HG02970 (cell line): ENCODE data around the gene PID1.

Experiments
- ATAC-seq: cut with Tn5 transposase; IDR thresholded peaks from one replicate; pipeline ENCODE4 v1.9.1; 2021; ENCODE audit warnings: mild to moderate bottlenecking, moderate library complexity, moderate number of reproducible peaks; ENCODE audit not compliant: unreplicated experiment, low FRiP score

PID1 gene

DNA sequence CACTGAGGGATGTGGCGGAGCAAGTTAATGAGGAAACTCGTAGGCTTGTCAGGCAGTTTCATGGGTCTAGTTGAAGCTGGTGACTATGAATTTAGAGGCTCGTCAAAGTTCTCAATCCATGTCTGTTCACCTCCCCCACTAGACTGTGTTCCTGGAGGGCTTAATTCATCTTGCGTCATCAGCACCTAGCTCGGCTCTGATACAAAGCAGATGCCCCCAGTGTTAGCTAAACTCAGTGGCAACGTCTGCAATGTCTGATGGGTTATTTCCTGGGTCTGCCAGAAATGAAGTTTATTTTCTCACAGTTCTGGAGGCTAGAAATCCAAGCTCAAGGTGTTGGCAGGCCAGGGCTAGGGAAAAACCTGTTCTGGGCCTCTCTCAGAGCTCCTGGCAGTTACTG lies 140.6 kb downstream of the PID1 start:
- no peak for ATAC-seq

DNA sequence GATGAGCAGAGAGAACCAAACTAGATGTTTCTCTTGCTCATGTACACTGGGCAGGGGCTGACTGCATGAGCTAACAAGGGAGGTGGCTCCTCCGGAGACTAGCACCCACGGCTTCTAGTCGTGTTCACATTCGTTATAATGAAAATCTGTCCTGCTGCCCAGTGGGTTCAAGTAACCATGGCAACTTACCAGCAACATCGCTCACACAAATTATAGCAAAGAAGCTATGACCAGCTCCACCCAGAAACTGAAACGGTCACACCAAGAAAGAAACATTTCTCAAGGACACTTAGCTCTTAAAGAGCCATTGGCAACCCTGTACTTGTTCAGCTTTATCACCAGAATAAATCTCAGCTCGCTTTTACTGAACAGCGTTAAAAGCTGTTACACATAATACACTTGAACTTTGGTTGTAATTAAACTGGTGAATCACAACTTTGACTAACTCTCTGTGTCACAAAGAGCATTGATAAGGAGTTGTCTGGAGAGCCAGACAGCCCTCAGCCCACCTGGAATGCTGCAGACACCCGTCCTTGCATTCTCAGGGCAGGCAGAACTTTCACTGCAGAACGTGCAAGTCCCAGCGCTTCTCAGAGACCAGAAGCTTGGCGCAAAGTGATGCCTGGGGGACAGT lies 141.2 kb downstream of the PID1 start:
- no peak for ATAC-seq

DNA sequence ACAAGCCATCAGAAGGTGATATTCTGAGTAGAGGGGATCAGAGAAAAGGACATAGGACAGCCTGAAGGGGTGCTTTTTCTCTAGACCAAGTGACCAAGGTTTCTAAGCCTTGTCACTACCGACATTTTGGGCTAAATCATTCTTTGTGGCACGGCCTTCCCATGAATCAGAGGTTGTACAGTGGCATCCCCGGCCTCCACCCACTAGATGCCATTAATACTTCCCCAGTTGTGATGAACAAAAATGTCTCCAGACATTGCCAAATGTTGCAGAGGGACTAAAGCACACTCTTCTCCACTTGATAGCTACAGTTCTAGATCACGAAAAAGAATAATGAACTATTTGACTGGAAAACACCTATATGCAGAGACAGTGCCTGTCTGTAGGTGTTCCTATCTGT lies 143.6 kb downstream of the PID1 start:
- no peak for ATAC-seq

DNA sequence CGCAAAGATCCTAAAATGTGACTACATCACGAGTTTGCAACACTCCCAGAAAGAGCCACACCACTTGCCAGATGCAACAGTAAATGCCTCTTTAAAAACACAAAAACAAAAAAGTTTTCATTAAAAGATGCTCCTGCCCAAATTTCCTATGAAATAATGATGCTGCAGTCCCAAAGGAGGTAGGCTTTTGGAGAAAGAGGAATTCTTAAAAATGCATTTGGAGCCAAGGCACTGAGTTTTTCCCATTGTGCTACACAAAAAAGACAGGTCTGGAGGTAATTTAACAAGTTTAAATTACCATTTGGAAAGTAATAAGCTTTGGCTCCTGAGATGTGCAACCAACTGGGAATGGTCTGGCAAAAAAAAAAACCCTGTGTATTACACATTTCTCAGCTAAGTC lies 145.0 kb downstream of the PID1 start:
- no peak for ATAC-seq

DNA sequence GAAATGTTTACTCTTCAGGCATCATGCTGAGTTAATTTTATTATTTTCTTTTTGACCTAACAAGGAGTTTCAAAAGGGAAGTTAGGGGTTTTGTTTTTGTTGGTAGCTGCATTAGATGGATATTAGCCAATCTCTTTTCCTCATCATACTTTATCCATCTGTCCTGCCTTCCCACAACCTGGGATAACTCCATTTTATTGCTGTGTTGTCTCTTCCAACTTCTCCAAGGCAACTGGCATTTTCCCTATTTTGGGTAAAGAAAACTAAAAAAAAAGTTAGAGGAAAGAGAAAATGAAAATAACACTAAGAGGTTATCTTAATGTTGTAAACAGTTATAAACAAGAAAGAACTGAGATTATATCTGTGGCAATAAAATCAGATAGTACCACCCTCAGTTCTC lies 147.0 kb downstream of the PID1 start:
- ATAC-seq = no peak

DNA sequence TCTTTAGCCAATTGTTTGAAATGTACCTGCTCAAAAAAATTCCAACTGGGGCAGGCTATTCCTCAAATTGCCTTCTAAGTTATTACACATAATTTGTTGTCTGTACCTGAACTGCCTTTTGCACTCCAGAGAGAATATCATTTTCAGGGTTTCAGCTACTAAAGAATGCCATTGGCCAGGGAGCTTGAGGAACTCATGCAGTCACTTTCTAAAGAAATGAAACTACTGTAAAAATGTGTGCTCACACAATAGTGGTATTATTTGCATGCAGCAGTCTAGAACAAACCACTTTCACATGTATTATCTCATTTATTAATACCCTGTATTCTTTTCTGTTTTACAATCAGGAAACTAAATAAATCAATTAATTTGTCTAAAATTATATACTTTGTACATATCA lies 152.2 kb downstream of the PID1 start:
- no peak for ATAC-seq

DNA sequence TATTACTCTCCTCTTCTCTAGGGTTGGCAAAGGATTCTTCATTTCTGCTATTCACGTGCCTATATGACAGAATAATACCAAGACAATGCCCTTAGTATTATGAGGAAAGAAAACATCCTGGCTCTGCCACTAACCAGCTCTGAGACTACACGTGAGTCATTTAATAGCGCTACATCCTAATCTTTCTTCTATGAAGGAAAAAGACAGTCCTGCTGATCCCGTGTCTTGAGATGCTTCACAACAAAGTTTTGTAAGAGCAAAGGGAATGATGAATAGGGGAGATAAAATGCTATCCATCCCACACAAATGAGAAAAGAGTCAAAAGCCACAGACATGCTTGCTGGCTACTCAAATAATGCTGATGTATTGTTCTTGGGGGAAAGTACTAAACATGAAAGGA lies 152.8 kb downstream of the PID1 start:
- no peak for ATAC-seq

DNA sequence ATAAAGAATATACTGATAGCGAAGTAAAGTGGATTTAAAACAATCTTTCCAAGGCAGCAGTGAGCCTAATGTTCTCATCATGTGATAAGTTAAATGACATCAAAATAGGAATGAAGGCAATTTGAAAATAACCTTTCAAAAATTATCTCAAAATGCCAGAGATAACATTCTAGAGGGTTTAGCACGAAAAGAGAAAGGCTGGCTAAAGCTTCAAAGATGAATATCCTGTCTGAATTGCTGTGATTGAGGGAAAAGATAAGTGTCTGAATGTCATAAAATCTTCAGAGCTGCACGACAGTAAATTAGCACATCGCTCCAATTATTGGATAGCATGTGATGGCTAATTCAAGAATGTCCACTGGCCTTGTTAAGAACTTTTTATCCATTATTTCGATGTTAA lies 159.3 kb downstream of the PID1 start:
- ATAC-seq = no peak

DNA sequence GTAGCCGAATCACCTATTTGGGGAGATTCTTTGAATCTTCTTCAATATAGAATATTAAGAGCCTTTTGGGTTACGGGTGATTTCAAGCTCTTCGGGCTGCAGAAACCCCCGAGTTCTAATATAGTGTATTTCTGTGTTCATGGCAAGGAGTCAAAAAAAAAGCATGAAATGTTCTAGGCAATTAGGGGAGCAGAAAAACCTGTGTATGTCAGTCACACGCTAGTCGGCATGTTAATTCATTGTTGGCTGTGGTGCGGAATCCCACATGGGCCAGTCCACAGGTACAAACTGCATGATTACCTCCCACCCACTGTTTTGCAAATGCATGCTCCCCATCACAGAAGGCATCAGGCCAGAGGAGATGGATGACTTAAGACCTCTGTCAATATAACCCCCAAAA lies 161.9 kb downstream of the PID1 start:
- no peak for ATAC-seq

DNA sequence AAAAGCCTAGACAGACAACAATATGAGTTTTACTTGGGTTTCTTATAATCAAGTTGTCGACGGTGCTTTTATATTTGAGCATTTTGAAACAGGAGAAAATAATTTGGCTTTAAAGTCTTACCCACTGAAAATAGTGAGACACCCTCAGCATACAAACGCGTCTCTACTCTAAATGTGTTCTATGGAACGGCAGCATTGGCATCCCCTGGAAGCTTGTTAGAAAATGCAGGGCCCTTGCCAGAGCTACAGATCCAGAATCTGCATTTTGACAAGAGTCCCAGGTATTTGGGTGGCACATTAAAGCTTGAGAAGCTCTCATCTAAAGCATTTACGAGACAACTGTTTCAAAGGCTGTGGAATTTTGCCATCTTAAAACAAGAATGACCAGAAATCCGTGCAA lies 163.5 kb downstream of the PID1 start:
- ATAC-seq = no peak

DNA sequence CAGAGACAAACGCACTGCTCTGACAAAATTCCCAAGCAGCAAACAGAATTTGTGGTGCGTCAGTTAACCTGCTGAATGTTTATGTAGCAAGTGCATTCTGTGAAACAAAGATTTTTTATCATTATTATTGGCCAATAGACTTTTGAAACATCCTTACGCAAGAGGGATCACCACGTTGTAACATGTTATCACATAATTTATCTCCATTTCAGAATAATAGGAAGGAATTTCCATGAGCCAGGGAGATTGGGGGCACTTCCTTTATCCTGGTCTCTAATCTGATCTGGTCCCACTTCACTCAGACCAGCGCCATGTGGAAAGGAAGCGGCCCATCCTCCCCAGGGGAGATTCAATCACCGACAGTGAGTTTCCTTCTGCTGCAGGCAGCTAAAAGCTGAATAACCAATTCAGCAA lies 166.1 kb downstream of the PID1 start:
- ATAC-seq = no peak

DNA sequence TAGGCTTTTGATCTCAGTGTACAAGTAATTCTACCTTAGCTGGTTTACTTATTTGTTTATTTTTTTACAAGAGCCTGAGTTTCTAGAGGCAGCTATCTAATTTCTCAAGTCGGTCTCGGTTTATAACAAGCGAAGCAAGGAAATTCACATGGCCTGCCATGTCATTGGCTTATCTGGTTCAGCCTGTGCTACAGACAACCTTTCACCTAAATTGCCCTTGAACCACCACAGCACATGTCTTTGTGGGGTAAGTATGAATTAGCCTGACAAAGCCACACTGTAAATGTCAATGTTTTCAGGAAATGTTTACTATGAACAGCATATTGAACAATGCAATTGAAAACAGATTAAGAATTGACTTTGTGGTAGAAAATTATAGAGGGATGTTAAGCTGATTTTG lies 167.1 kb downstream of the PID1 start:
- no peak for ATAC-seq

DNA sequence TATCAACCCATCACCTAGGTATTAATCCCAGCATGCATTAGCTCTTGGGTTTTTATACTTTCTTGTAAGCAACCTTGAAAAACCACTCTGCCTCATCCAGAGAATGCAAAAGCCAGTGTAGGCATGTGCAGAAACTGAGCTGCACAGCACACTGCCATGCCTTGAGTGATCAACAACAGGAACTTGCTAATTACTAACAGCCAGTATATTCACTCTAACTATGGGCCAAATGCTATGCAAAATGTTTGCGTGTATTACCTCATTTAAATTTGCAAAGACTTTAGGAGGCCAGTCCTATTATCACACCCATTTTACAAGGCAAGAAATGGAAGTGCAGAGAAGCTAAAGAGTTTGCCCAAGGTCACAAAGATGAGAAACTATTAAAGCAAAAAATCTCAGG lies 169.8 kb downstream of the PID1 start:
- ATAC-seq = no peak

DNA sequence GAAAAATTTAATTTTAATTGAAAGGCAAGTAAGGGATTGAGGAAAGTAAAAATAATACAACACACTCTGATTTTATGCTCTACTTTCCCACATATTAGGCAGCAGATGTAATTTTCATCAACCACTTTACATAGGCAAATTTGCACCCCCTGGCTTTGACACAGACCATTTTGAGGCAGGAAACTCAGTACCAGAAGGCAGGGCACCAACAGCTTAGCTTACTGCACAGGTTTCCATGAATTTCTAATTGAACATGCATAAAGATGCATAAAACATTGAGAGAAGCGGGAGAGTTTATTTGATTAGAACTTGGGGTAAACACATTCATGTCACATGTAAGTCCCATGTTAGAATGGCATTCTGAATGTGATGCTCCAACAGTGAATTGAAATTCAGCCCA lies 171.9 kb downstream of the PID1 start:
- ATAC-seq = no peak

DNA sequence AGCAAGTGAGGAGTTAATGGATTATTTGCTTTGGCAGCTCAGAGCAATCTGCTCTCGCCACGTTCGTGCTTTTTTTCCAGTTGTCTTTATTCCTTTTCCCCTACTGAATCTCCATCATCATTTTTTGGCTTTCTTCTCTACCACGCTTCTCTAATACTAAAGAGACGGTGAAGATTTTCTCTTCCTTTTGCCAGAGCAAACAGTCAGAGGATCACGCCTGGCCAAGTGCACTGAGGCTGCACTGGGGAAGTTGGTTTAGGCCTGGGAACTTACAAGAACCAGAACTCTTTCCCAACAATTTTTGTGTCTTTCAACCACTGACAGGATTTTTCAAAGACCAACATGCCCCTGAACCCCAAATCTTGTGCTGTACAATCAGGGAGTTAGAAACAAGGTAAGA lies 172.3 kb downstream of the PID1 start:
- ATAC-seq = no peak

DNA sequence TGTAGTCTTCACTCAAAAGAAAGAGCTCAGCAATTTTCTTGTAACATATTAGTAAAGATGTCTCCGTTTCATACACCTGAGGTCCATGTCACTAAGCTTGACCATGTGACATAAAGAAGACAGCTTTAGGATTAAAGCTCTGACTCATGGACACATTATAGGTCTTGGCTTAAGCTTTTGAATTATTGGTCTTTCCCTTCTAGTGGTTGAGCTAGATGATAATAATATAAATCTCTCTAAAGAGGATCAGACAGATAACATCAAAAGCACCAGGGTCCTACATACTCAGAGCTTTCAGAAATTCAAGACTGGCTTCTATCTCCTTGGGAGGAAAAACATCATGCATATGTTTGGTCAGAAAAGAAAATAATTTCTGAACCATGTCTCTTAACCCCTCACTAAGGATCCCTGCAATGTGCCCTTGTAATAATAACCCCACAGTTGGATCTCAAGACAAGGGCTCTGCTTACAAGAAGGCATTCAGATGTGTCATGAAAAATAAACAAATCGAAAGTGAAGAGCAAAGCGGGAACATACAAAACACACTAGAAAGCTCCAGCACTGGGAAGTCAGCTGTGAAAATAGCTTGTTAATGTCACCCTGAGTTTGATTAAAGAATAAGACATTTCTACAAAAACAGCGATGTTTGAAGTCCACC lies 174.5 kb downstream of the PID1 start:
- ATAC-seq = no peak

DNA sequence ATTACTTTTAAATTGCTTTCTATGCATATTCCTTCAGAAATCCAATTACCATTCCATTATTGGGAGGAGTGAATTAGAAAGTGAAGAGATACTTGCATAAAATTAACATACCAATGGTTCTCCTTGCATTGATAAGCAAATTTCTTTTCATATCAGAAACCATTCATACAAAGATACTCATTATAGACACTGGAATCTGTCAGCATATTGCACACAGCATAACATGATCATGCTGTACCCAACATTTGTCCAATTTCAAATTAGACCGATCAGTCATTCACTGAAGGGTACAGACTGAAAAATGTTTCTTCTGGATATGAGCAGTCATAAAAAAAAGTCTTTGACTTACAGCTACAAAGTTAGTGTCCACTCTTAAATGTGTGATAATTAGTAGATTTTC lies 175.6 kb downstream of the PID1 start:
- ATAC-seq = no peak

DNA sequence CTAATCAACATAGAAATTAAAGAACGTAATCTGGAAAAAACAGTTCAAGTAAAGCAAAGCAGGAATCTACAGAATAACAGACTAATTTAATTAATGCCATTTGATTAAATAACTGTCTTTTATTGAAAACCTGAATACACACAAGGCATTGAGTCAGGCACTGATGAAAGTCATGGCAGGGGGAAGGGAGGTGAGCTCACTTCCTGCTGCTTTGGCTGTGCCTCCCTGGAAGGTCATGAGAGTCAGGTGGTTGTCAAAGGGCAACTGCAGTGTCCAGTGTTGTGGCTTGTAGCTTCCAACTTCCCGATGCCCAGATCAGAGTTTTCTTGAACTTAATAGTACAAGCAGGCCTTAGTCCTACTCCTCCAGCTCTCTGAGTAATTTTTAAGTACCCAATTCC lies 180.9 kb downstream of the PID1 start:
- no peak for ATAC-seq

DNA sequence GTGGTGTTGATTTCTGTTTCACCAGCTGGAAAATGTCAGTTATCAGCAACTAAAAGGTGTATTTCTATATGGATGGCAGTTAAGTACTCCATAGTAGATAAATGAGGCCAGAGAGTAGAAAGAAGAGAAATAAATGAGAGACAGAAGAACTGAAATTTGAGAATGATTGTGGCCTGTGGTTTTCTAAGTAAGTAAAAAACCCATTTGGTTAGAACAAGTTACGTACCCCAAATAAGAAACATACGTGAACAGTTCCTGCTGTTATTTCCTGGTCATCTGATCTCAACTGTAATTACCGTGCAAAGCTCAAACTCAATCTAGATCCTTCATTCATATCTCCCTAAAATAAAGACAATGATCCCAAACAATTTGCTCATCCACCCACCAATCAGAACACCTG lies 181.3 kb downstream of the PID1 start:
- ATAC-seq = no peak

DNA sequence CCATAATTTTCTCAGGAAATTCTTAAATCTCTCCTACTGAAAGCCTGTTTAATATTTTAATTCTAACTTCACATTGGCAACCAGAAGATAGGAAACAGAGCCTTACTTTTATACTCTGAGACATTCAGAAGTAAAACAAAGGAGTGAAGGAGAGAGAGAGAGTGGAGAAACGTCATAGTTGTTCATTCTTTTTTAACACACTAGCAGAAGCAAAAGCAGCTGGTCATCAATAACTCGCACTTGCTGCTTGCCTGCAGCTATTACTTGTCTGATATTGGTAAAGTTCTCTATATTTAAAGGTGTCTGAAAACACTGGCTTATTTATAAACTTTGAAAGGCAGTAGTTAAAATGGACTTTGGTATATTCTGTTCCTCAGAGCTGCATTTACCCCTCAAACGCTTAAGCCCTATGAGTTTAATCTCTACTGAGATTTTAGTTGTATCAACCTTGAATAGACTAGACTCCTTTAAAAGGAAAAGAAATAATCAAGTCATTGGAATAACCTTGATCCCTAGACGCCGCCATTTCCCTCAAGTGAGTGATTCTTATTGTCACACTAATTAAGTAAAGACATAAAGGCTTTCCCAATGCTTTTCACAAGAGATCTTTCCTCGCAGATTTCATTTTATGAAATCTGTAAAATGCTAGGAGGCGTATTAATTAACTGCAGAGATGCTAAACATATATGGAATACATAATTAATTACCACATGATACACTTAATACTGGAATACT lies 182.0 kb downstream of the PID1 start:
- no peak for ATAC-seq

DNA sequence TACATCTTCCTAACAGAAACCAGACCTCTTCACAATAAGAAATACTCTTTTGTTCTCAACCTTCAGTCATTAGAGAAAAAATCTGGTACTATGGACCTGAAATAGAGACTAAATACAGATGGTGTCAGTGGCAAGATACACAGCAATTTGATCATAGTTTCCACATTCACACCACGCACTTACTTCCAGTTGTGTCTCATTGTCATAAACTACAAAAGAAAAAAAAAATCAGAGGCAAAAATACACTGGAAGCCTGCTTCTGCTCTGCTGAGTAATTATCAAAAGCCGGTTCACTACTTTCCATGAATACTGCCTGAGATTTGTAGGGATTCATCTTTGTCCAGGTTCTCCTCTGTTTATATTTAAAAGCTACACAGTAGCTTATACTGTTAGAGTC lies 182.6 kb downstream of the PID1 start:
- no peak for ATAC-seq
